ENCODE measurements around the gene PAPPA. TPM values are rescaled to one million over a fixed set of nuclear protein-coding genes. Genes with fewer than 3 reads are reported as not detected.

Gene PAPPA
- total RNA-seq, 2 donors from 2014 or later, result 0.09 TPM

- WGBS, 2 experiments (ENCODE audit: insufficient coverage in 1 of 2, insufficient read length in 1 of 2), result 67 to 76% methylated on average over 5 to 6 of the region's 6 CpGs
- Mint-ChIP-seq H3K27ac (no peak overlapping the region), H3K4me3 (no peak overlapping the region), H3K27me3 (ENCODE audit: insufficient read depth) (peaks cover 3% of the 10 kb centered on the region), H3K36me3 (ENCODE audit: low read depth) (no peaks in the 10 kb centered on the region), H3K4me1 (peaks cover 13% of the 10 kb centered on the region), H3K9me3 (peaks cover 13% of the 10 kb centered on the region)
- Histone ChIP-seq H3K4me1 (ENCODE audit: control insufficient read depth, insufficient read depth, low read length) (peaks cover 3% of the 10 kb centered on the region), H3K9me3 (ENCODE audit: control insufficient read depth, low read length) (no peaks in the 10 kb centered on the region), H3K27me3 (ENCODE audit: control insufficient read depth, insufficient read depth, low read length, poor library complexity, severe bottlenecking) (no peaks in the 10 kb centered on the region), H3K27ac (ENCODE audit: low read depth, low read length) (peak overlapping the region; percentile 27), H3K9ac (ENCODE audit: extremely low read depth, low read length, poor library complexity, severe bottlenecking) (no peak overlapping the region), H3K36me3 (ENCODE audit: control insufficient read depth, insufficient read depth, low read length) (no peaks in the 10 kb centered on the region), H3K4me3 (ENCODE audit: low read length) (no peak overlapping the region)
- no peak for DNase-seq
- no peak for TF ChIP-seq CTCF (conservative IDR thresholded peaks at IDR 0.05)
Observed at GRCh38 chr9:116115761-116116353, 37.7 kb upstream of the PAPPA start.

GRCh38 chr9:116116393-116116792 is 37.2 kb upstream of the PAPPA start:
- H3K4me3 ChIP-seq (ENCODE audit: low read length), result no peak overlapping the region
- H3K27ac Mint-ChIP-seq, result no peak overlapping the region
- peaks cover 13% of the 10 kb centered on the region for H3K4me1 Mint-ChIP-seq
- H3K9me3 Mint-ChIP-seq, result peaks cover 13% of the 10 kb centered on the region
- H3K27ac ChIP-seq (ENCODE audit: low read depth, low read length), result peak overlapping the region; percentile 27
- no peaks in the 10 kb centered on the region for H3K36me3 ChIP-seq (ENCODE audit: control insufficient read depth, insufficient read depth, low read length)
- no peaks in the 10 kb centered on the region for H3K36me3 Mint-ChIP-seq (ENCODE audit: low read depth)
- H3K9me3 ChIP-seq (ENCODE audit: control insufficient read depth, low read length), result no peaks in the 10 kb centered on the region
- DNase-seq, result no peak
- no peak overlapping the region for H3K4me3 Mint-ChIP-seq
- H3K9ac ChIP-seq (ENCODE audit: extremely low read depth, low read length, poor library complexity, severe bottlenecking), result no peak overlapping the region
- H3K27me3 ChIP-seq (ENCODE audit: control insufficient read depth, insufficient read depth, low read length, poor library complexity, severe bottlenecking), result no peaks in the 10 kb centered on the region
- TF ChIP-seq CTCF (conservative IDR thresholded peaks at IDR 0.05), result no peak
- H3K27me3 Mint-ChIP-seq (ENCODE audit: insufficient read depth), result peaks cover 5% of the 10 kb centered on the region
- peaks cover 3% of the 10 kb centered on the region for H3K4me1 ChIP-seq (ENCODE audit: control insufficient read depth, insufficient read depth, low read length)

- Histone ChIP-seq H3K4me3 (ENCODE audit: low read length) (no peak overlapping the region), H3K4me1 (ENCODE audit: control insufficient read depth, insufficient read depth, low read length) (no peaks in the 10 kb centered on the region), H3K9me3 (ENCODE audit: control insufficient read depth, low read length) (no peaks in the 10 kb centered on the region), H3K9ac (ENCODE audit: extremely low read depth, low read length, poor library complexity, severe bottlenecking) (no peak overlapping the region), H3K36me3 (ENCODE audit: control insufficient read depth, insufficient read depth, low read length) (no peaks in the 10 kb centered on the region), H3K27ac (ENCODE audit: low read depth, low read length) (no peak overlapping the region), H3K27me3 (ENCODE audit: control insufficient read depth, insufficient read depth, low read length, poor library complexity, severe bottlenecking) (no peaks in the 10 kb centered on the region)
- Mint-ChIP-seq H3K4me3 (no peak overlapping the region), H3K36me3 (ENCODE audit: low read depth) (no peaks in the 10 kb centered on the region), H3K9me3 (peaks cover 12% of the 10 kb centered on the region), H3K4me1 (peaks cover 4% of the 10 kb centered on the region), H3K27me3 (ENCODE audit: insufficient read depth) (peaks cover 8% of the 10 kb centered on the region), H3K27ac (no peak overlapping the region)
- DNase-seq, result no peak
- no peak for TF ChIP-seq CTCF (conservative IDR thresholded peaks at IDR 0.05)
- 98 to 100% methylated on average over 2 to 3 of the region's 3 CpGs for WGBS, 2 experiments (ENCODE audit: insufficient coverage in 1 of 2, insufficient read length in 1 of 2)
Observed at GRCh38 chr9:116123171-116123570, 30.4 kb upstream of the PAPPA start.
